ENCODE results near the gene GPR132.
"Not testable (repeated sequence)": the region's sequence is repeated elsewhere in the genome, so short reads cannot be mapped to it uniquely, and the experiment has no call there.

Gene GPR132

DNA sequence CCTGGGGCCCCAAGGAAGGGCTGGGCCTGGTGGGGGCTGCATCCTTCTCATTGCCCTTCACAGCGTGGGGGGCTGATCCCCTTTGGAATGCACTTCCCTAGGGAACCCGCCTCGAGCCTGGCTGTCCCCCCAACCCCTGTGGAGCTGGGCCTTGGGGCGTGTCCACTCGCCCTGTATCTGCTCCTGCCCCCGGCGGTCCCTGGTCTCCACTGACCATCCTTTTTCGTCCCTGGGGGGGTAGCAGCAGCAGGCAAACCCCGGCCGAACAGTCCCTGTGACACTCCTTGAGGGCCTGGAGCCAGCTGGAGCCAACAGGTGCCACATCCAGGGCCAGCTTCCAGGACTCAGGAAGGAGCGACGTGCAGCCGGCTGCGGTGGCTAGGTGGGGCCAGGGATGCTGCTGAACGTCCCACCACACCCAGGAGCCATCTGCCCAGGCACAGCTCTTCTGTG, 9.4 kb upstream of the GPR132 start:
- no peak for DNase-seq

DNA sequence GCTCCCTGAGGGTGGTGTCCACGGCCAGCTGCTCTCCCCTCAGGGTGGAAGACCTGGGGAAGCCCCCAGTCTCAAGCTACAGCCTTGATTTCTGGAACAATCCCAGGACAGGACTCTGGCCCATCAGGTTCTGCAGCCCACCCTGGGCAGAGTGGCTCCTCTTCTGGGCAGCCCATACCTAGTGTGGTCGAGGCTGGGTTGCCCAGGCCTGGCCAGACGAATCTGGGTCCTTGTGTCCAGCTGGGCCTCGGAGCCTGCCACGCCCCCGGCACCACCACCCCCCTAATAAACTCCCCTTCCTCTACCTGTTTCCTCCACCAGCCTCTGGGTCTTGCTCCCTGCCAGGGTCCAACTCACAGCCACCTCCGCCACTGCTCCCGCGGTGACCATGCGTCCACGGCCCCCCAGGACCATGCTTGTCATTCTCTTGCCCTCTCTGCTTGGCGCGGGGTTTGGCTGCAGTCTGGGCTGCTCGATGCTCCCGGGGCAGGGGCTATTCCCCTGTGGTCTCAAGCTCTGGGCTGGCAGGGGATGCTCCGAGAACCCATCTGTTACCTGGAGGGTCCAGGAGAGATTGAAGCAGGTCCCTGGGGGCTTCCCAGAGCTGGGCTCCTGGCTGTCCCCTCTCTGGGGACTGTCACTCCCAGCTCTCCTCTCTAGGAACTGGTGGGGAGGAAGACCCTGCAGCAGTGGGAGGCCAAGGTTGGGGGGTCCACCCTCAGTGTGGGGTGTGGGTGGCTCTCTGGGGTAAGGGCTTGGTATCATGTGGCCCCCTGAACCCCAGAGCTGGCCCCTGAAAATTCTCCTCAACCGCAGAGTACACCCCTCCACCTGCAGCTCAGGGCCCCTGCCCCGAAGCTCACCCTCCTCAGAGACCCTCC, 8.7 kb upstream of the GPR132 start:
- no peak for DNase-seq

GRCh38 chr14:105072892-105073719, 7.9 kb upstream of the GPR132 start:
- DNase-seq, result no peak

DNA sequence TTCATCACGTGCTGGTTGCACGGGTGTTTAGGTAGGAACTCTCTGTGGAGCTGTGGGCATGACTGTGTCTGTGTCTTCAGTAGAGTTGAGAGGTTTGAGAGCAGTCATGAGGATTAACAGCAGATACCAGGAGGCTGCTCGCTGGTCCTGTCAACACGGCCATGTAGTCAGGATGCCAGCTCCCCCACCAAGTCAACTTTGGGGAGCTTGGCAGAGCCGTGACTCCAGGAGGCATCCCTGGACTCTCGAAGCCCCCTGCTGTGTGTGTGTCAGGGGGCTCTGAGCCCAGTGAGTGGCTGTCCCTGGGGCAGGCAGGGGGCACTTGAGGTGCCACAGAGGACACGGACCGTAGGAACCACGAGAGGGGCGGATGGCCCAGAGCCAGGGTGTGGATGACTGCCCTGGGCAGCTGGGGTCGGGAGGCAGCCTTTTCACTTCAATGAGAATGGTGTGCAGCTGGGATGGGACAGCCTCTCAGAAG, 7.2 kb upstream of the GPR132 start:
- DNase-seq, result no peak

DNA sequence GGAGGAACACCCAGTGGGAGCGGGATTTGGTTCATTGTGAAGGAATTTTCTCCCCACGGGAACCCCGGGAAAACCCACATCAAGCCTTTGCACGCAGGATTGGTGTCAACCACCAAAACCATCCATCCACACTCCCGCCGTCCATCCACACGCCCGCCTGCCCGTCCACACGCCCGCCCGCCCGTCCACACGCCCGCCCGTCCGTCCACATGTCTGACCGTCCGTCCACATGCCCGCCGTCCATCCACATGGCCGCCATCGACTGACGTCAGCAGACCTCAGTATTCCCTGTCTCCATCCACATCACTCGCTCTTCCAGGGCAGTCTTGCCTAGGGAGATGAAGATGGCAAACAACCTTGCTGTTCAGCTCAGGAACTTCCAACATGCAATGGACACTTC, 6.7 kb upstream of the GPR132 start:
- DNase-seq, result no peak

- DNase-seq, result no peak
Measured at GRCh38 chr14:105071326-105071725, 6.1 kb upstream of the GPR132 start.

DNA sequence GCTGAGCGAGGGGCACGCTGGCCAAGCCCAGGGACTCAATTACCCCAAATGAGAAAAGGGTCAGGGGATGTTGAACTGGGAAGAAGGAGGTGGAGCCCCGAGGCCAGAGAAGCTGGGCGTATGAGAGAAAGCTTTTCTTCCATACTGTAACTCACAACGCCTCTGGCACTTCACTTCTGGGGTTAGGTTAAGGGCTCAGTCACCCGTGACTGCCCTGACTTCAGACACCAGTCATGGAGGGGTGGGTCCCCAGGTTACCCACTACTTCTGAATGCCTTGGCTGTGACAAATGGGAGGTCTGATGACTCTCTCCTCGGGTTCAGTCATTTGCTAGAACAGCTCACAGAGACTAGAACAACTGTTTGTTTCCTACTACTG, 5.5 kb upstream of the GPR132 start:
- no peak for DNase-seq

- no peak for DNase-seq
Measured at GRCh38 chr14:105069871-105070759, 4.9 kb upstream of the GPR132 start.

DNA sequence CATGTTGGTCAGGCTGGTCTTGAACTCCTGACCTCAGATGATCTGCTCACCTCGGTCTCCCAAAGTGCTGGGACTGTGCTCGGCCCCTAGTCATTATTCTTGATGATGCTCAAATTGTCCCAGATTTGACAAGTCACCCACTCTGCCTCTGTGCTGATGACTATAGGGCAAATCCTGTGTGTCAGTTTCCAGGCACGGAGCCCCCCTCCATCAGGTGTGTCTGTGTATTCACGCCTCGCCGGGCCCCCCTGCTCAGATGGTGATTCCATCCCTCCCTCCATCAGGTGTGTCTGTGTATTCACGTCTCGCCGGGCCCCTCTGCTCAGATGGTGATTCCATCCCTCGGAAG, 4.3 kb upstream of the GPR132 start:
- DNase-seq, result no peak

DNA sequence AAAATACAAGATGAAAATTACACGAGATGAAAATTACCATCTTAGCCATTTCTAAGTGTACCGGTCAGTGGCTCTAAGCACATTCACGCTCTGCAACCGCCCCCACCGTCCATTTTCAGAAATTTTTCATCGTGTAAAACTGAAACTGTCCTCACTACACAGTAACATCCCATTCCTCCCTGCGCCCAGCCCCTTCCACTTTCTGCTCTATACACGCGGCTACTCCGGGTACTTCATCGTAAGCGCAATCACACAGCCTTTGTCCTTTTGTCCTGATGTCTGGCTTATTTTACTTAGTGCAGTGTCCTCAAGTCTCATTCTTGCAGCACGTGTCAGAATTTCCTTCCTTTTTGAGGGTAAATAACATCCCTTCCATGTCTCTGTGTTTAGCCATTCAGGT, 3.6 kb upstream of the GPR132 start:
- no peak for DNase-seq

- DNase-seq, result no peak
Measured at GRCh38 chr14:105067969-105068301, 2.7 kb upstream of the GPR132 start.

DNA sequence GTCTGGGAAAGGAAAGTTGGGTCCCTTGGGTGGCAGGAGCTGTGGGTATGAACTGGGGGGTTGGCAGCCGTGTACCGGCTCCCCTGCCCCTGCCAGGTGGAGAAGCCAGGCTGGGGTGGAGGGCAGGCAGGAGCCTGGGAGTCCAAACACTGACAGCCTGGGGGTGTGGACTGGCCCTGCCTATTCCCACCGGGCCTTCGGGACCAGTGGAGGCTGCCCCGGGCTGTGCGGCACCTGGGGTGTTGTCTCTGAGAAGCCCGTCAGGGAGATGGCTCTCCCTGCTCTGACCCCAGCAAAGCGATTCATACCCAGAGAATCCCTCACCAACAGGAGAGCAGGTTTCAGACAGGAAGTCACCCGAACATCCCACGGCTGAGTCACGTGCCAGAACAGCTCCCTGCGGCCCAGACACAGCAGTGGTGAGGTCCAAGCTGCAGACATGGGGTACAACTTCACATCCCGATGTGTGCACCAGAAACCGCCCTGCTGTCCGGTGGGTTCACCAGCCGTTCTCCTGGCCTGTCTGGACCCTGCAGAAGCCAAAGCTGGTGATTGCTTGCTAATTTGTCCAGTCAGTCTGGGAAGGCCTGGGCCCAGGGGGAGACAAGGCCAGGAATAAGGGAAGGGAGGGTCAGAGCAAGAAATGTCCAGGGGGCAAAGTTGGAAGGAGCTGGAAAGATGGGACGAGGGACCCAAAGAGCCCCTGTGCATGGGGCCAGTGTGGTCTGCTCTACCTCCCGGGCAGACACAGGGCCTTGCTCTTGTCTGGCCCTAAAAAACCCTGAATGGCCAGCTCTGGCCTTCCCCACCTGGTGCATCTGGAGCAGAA, 2.1 kb upstream of the GPR132 start:
- no peak for DNase-seq

- DNase-seq, result no peak
Measured at GRCh38 chr14:105066240-105067071, 1.2 kb upstream of the GPR132 start.

- DNase-seq, result no peak
Measured at GRCh38 chr14:105064721-105065143, 498 bp downstream of the GPR132 start.

DNA sequence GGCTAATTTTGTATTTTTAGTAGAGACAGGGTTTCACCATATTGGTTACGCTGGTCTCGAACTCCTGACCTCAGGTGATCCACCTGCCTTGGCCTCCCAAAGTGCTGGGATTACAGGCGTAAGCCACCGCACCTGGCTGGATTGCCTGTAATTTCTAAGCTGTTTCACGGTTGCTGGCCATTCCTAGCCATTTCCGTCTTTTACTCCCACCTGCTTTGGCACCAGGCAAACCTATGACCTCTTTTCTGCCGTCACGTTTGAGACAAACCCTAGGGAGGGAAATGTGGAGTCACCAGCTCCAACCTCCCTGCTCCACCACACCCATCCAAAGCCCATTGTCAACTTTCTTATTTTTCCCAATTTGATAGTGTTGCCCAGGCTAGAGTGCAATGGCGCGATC, 1.2 kb downstream of the GPR132 start:
- no peak for DNase-seq

DNA sequence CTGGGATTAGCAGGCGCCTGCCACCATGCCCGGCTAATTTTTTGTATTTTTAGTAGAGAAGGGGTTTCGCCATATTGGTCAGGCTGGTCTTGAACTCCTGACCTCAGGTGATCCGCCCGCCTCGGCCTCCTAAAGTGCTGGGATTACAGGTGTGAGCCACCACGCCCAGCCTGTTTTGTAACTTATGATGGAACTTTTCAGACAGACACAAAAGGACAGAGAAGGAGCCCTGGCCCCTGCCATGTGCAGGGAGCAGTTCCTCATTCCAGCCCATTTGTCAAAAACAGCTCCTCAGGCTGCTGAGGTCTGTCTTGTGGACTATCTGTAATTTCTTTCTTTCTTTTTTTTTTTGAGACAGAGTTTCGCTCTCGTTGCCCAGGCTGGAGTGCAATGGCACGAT, 1.7 kb downstream of the GPR132 start:
- not testable (repeated sequence) for DNase-seq

GRCh38 chr14:105063056-105063455, 2.2 kb downstream of the GPR132 start:
- no peak for DNase-seq

GRCh38 chr14:105062048-105062433, 3.2 kb downstream of the GPR132 start:
- no peak for DNase-seq

GRCh38 chr14:105061428-105062047, 3.7 kb downstream of the GPR132 start:
- DNase-seq, result no peak

DNA sequence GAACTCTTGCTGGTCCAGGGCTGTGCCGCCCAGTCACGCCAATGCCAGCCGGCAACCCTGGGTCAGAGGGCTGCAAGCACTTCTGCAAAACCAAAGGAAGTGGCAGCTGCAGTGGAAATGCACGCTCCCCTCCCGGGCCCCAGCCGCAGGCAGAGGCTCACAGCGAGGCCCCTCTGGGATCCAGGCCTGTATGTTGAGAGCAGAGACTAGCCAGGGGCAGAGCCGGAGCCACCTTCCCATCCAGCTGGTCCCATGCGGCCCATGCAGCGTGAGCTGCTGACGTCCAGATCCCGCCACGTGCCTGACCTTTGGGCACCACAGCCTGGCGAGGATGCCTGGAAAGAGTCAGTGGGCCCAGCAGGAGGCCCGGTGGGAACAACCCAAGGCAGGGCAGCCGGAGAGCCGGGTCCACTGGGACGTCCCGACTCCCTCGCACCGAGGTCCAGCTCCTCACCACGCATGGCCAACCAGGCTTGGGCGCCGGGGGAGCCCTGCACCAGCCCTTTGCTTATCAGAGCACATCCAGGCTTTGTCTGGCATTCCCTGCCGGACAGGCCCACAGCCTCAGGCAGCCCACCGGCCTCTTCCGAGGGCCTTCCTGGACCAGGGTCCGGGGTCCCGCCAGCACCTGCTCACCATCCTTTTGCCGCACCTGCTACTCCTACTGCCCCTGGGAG, 4.3 kb downstream of the GPR132 start:
- no peak for DNase-seq
